Cardiac muscle cell (in vitro differentiated cells and primary cell): ENCODE measurements around the gene TMEM87B. TPM values are rescaled to one million over a fixed set of nuclear protein-coding genes. Genes with fewer than 3 reads are reported as not detected.

Experiments
- DNase-seq, 2 donors: peaks; one replicate each; pipeline versions ENCODE4 v3.0.0 to v3.0.0-alpha.2; 2010 to 2017; ENCODE audit warnings: low read depth in 1 of 2, low spot score in 1 of 2
- H3K27ac ChIP-seq: fragments of 200-600 bp; sonication (generic); 2 replicates; pipeline ENCODE4 v1.5.1; 2016
- H3K27me3 ChIP-seq: fragments of 200-600 bp; sonication (generic); 2 replicates; pipeline ENCODE4 v1.6.0; 2016; ENCODE audit warnings: control low read depth
- H3K36me3 ChIP-seq: fragments of 200-600 bp; sonication (generic); 2 replicates; pipeline ENCODE4 v1.5.1; 2016; ENCODE audit warnings: control low read depth
- H3K4me1 ChIP-seq: fragments of 200-600 bp; sonication (generic); 2 replicates; pipeline ENCODE4 v1.8.1; 2017; ENCODE audit warnings: low read depth, mild to moderate bottlenecking, mixed run types
- H3K4me3 ChIP-seq: fragments of 200-600 bp; sonication (generic); 2 replicates; pipeline ENCODE4 v1.5.1; 2016; ENCODE audit warnings: mild to moderate bottlenecking
- H3K9me3 ChIP-seq: fragments of 200-600 bp; sonication (generic); 2 replicates; pipeline ENCODE4 v1.5.1; 2017; ENCODE audit warnings: low read depth, mild to moderate bottlenecking, control low read depth
- polyA plus RNA-seq: library from polyadenylated mRNA; unstranded; fragments of >200 nt; fragmentation: Nextera tagmentation; extraction: Ambion mirVana; gene quantifications from 2 replicates; pipeline ENCODE4 v1.2.1, GENCODE V29; 2016
- total RNA-seq: library from RNA; depleted of rRNA; stranded (reverse); fragments of >200 nt; gene quantifications from 2 replicates; pipeline ENCODE4 v1.2.3, GENCODE V29; 2016
- TF ChIP-seq, protein P1 (sequence below): IDR thresholded peaks from 2 replicates; pipeline ENCODE4 v1.5.1; 2012; ENCODE audit warnings: low read depth, mild to moderate bottlenecking, low read length

TMEM87B gene
- total and polyA plus RNA-seq, 2 experiments from 2014 or later = 7.3 to 12.1 TPM

DNA sequence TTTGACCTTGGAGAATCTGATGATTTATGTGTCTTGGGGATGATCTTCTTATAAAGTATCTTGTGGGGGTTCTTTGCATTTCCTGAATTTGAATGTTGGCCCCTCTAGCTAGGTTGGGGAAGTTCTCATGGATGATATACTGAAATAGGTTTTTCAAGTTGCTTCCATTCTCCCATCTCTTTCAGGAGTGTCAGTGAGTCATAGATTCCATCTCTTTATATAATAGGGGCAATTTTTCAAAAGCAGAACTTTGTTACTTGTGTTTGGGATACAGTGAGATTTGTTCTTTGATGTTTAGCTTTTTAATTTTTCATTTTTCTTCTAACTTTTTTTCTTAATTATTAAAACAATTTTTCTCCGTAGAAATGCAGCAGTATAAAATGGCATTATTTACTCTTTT lies 19.4 kb downstream of the TMEM87B start:
- H3K27ac ChIP-seq = no peak overlapping the region

DNA sequence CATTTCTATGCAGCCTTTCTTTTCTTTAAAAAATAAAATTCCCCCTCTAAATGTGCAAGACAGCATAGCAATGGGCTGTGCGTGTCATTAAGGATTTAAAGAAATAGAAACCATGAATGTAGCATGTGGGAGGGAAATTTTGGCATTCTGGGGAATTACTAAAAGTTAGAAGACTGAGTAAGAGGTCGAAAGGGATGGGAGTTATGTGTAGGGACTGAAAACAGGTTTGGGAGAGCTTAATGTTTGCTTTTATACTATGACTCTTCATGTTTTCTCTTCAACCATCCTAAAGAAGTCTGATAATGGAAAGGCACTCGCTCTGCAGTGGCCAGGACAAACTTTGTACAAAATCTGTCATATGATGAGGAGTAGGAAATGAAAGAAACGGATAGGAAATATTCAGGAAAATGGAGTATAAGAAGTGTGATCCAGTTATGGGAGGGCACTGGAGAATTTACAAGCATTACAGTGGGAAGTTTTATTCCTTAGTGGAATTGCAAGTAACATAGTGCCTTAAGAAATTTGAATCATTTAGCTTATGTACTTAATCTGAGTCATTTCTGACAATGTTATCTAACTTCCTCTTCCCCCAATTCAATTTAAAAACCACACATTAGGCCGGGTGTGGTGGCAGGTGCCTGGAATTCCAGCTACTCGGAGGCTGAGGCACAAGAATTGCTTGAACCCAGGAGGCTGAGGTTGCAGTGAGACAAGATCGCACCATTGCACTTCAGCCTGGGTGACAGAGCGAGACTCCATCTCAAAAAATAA lies 20.6 kb downstream of the TMEM87B start:
- H3K4me3 ChIP-seq = no peak overlapping the region
- H3K27me3 ChIP-seq = no peaks in the 10 kb centered on the region
- TF ChIP-seq, protein P1, sequence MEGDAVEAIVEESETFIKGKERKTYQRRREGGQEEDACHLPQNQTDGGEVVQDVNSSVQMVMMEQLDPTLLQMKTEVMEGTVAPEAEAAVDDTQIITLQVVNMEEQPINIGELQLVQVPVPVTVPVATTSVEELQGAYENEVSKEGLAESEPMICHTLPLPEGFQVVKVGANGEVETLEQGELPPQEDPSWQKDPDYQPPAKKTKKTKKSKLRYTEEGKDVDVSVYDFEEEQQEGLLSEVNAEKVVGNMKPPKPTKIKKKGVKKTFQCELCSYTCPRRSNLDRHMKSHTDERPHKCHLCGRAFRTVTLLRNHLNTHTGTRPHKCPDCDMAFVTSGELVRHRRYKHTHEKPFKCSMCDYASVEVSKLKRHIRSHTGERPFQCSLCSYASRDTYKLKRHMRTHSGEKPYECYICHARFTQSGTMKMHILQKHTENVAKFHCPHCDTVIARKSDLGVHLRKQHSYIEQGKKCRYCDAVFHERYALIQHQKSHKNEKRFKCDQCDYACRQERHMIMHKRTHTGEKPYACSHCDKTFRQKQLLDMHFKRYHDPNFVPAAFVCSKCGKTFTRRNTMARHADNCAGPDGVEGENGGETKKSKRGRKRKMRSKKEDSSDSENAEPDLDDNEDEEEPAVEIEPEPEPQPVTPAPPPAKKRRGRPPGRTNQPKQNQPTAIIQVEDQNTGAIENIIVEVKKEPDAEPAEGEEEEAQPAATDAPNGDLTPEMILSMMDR = no peak
- H3K9me3 ChIP-seq = no peaks in the 10 kb centered on the region
- DNase-seq = peak in 1 of 2 donors; percentile 45
- peaks cover under 1% of the 10 kb centered on the region for H3K36me3 ChIP-seq
- H3K4me1 ChIP-seq = no peaks in the 10 kb centered on the region
- no peak overlapping the region for H3K27ac ChIP-seq

More for the DNA sequence above, 19.4 kb downstream of the TMEM87B start:
- TF ChIP-seq, protein P1 = no peak
- Histone ChIP-seq H3K4me1 (no peaks in the 10 kb centered on the region), H3K9me3 (no peaks in the 10 kb centered on the region), H3K4me3 (no peak overlapping the region), H3K27me3 (no peaks in the 10 kb centered on the region), H3K36me3 (no peaks in the 10 kb centered on the region)
- no peak for DNase-seq

GRCh38 chr2:112077814-112078213 lies 22.7 kb downstream of the TMEM87B start:
- H3K4me1 ChIP-seq = no peaks in the 10 kb centered on the region
- H3K9me3 ChIP-seq = no peaks in the 10 kb centered on the region
- TF ChIP-seq, protein P1 = no peak
- no peak for DNase-seq
- peaks cover 10% of the 10 kb centered on the region for H3K36me3 ChIP-seq
- no peak overlapping the region for H3K27ac ChIP-seq
- H3K4me3 ChIP-seq = no peak overlapping the region
- H3K27me3 ChIP-seq = no peaks in the 10 kb centered on the region

DNA sequence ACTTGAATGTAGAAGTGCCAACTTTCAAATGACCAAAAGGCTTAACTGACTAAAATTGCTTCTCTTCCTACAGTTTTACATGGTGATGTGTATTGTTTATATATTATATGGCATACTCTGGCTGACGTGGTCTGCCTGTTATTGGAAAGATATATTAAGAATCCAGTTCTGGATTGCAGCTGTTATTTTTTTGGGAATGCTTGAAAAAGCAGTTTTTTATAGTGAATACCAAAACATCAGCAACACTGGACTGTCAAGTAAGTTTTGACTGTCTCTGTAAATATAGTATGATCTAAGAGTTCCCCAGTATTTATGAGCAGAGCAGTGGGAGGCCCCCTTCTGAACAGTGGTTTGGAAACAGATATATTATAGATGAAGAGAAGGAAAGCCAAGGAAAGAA lies 26.2 kb downstream of the TMEM87B start:
- H3K27ac ChIP-seq = no peak overlapping the region
- no peaks in the 10 kb centered on the region for H3K9me3 ChIP-seq
- H3K4me1 ChIP-seq = no peaks in the 10 kb centered on the region
- no peak for DNase-seq
- TF ChIP-seq, protein P1 = no peak
- H3K36me3 ChIP-seq = peaks cover 17% of the 10 kb centered on the region
- H3K27me3 ChIP-seq = no peaks in the 10 kb centered on the region
- H3K4me3 ChIP-seq = no peak overlapping the region

DNA sequence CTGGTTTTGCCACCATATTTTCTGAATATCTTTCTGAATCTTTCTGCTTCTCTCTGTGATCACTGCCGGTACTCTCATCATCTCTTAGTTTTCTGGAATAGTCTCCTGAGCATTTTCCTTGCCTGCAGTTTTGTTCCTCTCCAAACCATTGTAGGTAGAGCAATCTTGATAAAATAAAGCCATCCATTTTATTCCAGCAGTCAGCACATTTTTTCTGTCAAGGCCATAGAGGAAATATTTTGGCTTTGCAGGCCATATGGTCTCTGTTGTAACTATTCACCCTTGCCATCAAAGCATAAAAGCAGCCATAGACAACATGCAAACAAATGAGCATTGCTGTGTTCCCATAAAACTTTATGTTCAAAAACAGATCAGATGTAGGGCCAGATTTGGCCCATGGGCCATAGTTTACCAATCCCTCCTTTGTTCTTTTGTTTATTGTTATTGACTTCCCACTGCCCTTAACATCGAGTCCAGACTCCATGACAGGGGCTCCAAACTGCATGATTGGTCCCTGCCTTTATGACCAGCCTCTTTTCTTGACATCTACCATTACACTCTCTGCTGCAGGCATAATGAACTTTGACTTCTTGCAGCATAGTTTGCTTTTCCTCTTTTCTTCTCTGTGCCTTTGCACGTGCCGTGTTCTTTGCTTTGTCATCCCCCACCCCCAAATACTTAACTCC lies 29.8 kb downstream of the TMEM87B start:
- H3K4me3 ChIP-seq = no peak overlapping the region
- H3K4me1 ChIP-seq = no peaks in the 10 kb centered on the region
- no peaks in the 10 kb centered on the region for H3K9me3 ChIP-seq
- H3K27ac ChIP-seq = no peak overlapping the region
- H3K36me3 ChIP-seq = peaks cover 23% of the 10 kb centered on the region
- TF ChIP-seq, protein P1 = no peak
- H3K27me3 ChIP-seq = no peaks in the 10 kb centered on the region
- no peak for DNase-seq
